HG03520 (cell line): ENCODE results near the gene MCRIP2.

Experiments
- ATAC-seq: cut with Tn5 transposase; IDR thresholded peaks from one replicate; pipeline ENCODE4 v1.9.1; 2021; ENCODE audit warnings: mild to moderate bottlenecking, moderate library complexity; ENCODE audit not compliant: unreplicated experiment

MCRIP2 gene

DNA sequence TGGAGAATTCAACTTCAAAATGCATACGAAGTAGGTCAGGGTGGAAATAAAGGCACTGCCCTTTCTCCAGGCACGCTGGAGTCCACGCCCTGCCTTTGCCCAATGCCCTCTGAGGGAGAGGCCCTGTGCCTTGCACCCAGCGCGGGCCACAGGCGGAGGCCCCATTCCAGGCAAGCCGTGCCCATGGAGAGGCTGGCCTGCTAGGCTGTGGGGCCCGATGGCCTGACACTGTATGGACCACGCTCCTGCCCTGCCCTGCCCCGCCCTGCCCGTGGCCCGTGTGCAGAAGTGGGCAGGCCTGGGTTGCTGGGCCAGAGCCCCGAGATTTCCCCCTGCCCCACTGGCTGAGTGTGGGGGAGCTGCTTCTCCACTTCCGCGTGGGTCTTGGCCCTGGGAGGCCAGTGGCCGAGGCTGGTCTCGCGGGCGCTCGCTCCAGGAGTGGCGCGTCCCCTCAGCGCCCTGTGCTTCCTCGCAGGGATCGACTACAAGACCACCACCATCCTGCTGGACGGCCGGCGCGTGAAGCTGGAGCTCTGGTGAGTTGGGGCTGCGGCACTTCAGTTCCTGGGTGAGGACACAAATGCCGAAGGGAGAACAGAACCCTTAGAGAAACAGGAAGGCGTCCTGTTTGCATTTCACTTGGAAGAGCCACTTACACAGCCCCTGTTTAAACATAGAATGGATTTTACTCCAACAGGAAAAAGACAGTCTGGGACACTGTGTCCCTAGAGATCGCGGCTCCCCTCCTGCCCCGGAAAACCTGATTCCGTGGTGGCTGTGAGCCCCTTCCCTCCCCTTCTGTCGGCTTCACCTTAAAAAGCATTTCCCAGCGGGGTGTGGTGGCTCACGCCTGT, 24.7 kb upstream of the MCRIP2 start:
- no peak for ATAC-seq

DNA sequence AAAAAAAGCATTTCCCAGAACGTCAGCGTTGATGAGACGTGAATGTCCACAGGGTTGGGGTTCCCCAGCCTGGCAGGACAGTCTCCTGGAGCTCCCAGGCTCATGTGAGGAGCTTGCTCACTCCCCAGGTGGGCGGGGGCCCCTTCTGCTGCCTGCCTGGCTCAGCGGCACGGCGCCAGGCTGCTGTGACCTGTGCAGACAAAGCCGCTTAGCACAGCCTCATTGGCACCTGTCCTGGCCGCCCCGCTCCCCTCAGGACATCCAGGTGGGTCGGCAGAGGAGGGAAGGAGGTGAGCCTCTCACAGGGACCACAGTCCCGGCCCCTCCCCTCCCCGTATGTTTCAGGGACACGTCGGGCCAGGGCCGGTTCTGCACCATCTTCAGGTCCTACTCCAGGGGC, 23.8 kb upstream of the MCRIP2 start:
- ATAC-seq, result no peak

DNA sequence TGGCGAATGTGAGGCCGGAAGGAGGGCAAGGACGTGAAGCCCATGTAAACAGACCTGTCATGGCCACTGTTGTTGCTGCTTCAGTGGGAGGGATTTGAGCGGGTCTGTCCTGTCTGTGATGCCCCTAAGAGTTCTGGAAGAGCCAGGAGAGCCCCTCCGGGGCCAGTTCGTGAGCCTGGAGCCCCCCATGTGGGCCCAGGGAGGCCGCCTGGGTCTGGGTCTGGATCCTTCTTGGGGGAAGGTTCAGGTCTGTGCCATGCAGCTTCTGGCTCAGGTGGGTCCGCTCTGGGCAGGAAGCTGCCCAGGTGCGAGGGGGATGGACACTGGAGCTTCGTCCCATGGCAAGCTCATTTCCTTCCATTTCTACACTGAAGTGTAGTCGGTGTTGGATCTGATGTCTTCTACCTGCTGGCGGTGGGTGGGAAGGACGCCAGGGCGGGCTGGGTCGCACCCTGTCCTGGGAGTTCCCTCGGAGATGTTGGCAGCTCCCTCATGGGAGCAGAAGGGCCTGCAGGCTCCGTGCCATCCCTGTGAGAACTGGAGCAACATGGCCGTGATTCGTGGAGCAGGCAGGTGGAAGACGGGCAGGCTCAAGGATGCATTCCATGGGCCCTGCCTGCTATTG, 22.0 kb upstream of the MCRIP2 start:
- no peak for ATAC-seq

DNA sequence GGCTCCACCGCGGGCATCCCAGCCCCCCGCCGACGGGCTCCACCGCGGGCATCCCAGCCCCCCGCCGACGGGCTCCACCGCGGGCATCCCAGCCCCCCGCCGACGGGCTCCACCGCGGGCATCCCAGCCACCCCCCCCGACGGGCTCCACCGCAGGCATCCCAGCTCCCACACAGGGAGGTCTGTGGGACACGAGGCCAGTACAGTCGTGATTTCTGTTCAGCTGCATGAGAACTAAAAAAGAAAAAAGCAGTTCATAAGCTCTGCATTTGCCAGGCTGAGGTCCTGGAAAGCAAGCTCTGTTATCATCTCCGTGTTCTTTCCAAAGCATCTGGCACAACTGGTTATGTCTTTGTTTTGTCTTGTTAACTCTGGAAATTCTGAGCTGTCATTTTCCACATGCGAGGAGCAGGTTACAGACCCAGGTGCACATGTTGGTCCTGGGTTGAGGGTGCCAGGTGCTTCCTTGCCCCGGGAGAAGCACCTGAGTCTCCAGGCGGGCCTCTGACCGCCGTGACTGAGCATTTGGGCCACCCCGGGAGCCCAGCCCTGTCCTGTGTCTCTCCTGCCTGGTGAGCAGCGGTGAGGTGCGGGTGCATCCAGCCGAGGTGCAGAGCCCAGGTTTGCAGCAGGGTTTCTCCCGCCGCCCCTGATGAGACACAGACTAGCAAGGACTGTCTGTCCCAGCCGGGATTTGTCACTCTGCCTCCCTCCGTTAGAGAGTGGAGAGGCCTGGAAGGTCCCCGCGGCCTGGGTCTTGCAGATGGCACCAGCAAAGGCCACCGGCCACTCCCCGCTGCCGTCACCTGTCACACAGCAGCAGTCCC, 20.7 kb upstream of the MCRIP2 start:
- no peak for ATAC-seq

DNA sequence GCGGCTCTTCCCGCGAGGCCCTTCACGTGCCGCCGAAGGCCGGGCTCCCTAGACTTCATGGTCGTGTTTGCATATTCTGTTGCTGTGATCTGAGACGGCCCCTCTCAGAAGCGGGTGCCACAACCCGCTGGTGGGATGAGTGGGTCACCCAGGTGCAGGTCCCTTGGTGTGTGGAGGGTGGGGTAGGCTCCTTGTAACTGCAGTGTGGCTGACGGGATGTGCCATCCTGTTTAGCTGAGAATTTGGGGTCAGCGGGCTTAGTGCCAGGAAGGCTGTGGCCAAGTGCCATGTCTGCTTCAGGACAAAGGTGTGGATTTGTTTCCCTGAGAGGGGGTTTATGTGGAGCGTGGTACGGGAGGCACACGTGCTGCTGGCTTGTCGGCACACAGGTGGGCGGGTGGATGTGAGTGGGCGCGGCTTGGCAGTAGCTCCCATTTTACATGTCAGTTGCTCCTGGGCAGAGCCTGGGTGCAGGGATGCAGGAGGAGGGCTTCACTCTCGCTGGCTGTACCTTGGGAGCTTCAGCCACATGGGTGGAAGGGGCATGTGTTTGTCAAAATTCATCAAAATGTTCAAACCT, 20.0 kb upstream of the MCRIP2 start:
- ATAC-seq, result no peak

DNA sequence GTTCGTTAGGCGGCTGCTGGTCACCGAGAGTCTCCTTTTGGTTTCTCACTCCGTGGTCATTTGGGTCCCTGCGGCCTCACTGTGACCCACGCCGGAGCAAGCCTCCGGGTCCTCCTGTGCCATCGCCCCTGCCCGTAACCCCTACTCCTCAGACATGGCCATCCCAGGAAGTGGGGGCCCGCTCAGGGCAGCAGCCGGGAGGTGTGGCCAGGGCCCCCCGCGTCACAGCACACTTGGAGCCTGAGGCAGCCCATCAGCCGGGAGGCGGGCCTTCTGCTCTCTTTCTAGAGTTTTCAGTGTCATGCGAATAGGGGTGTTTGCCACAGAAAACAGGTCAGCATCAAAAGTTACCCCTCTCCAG, 18.7 kb upstream of the MCRIP2 start:
- no peak for ATAC-seq

DNA sequence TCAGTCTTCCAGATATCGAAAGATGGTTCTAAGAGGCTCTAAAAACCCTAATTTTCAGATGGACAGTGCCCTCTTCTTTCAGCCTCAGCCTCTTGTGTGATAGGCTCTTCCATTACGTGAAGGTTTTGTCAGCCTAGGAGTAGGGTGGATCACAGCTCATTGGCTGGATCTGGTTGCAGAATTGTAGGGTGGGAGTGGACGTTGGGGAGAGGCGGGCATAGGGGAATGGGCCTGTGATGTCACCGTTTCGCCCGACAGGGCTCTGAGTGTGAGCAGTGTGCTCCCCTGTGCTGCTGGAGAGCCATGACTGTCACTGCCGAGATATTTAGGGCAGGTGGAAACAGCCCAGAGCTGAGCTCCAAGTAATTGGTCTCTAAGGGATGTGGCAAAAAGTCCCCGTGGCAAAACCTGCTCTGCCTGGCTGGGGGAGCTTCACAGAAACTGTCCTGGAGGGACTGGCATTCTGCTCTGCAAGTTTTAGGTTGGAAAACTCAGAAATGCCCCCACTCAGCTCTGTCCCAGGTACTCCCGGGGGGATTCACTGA, 17.0 kb upstream of the MCRIP2 start:
- no peak for ATAC-seq

DNA sequence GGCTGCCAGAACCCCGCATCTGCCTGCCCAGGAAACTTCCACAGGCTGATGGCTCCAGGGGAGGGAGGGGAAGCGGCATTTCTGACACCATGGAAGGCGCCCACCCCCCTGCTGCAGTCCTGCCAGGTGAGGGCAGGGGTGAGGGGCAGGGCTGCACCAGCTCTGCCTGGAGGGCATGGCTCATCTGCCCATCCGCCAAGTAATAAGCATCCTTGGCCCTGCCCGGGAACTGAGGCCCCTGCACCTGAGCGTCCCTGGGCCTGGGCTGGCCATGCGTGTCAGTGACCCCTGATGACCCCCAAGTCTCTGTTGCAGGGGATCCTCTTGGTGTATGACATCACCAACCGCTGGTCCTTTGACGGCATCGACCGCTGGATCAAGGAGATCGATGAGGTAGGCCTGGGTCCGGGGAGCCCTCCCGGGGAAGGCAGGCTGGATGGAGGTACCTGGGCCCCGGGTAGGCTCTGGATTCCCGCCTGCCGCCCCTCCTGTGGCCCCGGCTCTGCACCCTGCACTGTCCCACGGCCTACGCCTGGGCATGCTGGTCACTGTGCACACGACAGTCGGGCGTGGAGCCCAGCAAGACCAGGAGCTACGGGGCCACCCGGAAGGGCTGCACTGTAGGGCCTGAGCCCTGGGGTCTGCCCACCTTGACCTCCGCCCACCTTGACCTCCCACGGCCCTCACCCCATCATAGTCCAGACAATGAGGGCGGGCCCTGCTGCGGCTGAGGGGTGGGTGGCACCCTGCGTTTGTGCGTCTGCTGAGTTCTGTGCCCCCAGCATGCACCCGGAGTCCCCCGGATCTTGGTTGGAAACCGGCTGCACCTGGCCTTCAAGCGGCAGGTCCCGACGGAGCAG, 16.3 kb upstream of the MCRIP2 start:
- no peak for ATAC-seq

DNA sequence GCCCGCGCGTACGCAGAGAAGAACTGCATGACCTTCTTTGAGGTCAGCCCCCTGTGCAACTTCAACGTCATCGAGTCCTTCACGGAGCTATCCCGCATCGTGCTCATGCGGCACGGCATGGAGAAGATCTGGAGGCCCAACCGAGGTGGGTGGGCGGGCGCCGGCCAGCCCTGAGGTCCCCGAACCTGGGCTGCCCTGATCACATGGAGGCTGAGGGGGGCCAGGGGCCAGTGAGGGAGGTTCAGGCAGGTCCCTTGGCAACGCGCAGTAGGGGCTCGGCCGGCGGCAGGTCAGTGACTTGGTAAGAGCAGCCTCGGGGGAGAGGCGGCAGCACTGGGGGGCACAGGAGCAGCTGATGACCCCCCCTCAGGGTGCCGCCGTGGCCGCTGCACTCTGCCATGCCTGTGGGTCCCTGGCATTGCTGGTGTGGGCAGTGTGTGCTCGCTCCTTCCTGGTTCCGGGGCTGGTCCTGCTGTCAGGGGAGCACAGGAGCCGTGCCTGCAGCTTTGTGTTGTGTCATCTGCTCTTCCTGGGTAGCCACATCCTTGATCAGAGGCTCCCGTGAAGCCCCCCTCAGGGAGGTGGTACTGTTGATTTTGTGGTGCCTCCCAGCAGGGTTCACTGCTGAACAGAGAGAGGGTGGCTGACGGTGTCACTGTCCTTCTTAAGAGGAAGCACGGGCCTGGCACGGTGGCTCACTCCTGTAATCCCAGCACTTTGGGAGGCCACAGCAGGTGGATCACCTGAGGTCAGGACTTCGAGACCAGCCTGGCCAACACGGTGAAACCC, 15.5 kb upstream of the MCRIP2 start:
- no peak for ATAC-seq

DNA sequence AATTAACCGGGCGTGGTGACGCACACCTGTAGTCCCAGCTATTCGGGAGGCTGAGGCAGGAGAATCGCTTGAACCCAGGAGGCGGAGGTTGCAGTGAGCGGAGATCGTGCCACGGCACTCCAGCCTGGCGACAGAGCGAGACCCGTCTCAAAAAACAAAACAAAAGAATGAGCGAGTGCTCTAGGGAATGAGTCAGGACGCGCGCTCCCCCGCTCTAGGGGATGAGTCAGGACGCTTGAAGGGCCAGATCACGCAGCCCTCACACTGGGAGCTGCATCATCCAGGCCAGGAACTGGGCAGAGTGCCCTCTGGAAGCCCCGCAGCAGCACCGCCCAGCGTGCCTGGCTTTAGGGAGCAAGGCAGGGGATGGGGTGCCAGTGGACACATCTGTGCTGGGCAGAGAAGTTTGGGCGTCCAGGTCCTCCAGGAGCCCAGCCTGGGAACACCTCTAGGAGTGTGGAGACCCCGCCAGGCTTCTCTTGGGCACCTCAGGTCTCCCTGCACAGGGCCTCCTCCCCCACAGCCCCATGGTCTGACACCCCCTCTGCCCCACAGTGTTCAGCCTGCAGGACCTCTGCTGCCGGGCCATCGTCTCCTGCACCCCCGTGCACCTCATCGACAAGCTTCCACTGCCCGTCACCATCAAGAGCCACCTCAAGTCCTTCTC, 14.7 kb upstream of the MCRIP2 start:
- ATAC-seq, result no peak

DNA sequence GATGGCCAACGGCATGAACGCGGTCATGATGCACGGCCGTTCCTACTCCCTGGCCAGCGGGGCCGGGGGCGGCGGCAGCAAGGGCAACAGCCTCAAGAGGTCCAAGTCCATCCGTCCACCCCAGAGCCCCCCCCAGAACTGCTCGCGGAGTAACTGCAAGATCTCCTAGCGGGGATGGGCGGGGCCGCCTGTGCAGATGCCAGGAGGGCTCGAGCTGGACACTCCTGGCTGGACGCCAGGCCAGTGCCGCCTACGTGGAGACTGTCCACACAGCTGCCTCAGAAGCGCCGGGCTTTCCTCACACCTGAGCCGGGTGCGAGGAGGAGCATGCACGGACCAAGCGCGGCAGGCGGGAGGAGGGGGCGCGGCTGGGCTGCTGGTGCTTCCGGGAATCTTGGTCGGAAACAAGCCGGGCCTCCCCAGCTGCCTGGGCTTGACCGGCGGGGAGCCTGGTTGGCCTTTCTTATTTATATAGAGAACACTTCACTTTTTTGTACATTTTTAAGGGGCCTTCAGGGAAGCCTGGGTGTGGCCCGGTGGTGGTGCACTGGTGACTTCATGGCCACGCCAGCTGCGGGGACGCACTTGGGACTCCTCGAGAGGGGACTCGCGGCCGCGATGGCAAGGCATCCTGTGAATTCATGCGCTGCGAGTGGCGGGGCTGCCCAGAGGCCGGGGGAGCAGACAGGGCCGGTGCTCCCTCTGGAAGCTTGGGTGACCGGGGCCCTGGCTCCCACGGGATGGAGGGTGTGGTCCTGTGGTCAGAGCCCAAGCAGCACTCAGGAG, 14.0 kb upstream of the MCRIP2 start:
- ATAC-seq, result no peak

DNA sequence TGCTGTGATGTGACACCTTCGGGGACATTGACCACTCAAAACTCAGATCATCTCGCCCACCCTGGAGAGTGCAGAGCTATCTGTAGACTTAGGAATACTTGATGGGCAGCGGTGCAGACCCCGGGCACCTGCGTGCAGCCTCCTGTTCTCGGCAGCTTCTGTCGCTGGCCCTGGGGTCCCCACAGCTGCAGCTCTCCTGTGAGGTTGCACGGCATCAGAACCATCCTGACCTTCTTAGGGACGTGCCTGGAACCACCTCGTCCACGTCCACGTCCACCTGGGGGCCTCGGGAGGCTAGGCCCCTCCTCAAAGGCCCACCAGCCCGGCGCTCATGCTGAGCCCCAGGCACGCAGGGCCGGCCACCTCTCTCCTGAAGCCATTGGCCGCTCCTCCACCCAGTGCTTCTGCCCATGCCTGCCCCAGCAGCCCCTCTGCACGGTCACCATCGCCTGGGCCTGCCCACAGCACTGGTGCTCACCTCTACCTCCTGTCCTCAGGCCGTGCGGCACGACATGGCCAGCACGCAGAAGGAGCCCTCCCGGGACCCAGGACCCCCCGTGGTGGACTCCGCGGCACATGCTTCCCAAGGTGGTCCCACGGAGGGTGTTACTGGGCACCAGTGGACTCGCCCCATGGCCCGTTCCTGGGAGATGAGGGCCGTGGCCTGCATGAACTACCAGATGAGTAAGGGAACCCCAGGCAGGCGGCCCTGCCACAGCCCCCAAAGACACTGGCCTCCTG, 13.1 kb upstream of the MCRIP2 start:
- no peak for ATAC-seq

DNA sequence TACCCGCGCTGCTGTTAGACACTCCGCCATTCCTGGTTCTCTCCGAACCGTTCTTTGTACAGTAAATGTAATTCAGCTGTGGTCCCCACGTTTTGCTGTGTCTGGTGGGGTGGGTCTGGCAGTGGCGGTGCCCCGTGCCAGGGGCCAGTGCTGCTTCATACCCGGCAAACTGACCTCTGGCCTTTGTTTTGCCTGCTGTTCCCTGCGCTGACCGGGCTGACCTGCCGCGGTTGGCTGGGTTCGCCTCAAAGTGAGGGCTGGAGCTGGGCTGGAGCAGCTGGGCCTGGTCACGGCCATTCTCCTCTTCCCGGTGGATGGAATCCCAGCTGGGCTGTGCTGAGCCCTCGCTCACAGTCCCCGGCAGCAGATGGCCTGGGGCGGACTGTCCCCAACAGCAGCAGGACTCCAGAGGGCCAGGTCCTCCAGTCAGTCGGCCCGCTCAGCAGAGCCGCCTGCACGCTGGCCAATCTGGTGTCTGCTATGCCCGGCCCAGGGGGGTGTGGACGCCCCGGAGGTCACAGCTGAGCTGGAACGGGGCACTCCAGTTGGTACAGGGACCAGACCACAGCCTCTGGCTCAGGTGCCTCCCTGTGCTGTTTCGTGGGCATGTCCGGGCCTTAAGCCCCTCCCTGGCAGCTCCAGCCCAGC, 12.3 kb upstream of the MCRIP2 start:
- ATAC-seq, result no peak

DNA sequence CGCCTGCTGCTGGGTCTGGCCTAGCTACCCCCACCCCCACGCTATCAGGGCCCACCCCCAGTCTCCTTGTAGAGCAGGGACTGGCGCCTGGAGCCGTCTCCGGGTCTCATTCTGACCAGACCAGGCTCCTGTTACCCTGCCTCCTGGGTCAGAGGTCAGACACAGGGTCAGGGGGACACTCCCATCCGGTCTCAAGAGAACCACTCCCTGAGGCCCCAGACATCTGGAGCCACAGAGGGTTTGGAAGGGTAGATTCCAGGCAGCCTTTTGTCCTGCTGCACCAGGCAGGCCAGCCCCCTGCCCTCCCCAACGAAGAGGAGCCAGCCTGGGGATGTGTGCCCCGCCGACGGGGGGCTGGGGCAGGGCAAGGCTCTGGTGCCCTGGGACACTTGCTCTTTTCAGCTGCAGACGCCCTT, 11.8 kb upstream of the MCRIP2 start:
- ATAC-seq, result no peak

DNA sequence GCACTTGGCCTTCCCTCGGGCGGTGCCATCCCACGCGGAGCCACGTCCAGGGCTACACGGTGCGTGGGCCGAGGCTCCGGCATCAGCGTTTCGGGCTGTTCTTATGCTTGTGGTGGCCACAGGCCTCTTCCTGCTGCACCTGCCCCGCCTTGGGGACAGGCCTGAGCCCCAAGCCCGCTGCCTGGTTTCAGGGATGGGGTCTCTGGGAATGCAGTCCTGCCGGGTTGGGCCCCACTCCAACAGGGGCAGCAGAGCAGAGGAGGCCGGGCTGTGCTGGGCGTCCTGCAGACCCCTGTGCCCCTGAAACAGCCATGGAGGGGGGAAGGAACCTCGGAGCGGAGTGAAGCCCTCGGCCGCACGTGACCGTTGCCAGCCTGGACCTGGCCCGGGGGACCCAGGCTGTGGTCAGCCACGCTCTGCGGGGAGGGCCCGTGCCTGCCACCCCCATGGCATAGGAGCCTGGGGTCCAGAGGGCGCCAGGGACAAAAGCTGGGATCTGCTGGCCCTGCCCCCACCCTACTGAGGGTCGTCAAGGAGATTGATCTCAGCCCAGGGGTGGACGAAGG, 11.3 kb upstream of the MCRIP2 start:
- ATAC-seq, result no peak

DNA sequence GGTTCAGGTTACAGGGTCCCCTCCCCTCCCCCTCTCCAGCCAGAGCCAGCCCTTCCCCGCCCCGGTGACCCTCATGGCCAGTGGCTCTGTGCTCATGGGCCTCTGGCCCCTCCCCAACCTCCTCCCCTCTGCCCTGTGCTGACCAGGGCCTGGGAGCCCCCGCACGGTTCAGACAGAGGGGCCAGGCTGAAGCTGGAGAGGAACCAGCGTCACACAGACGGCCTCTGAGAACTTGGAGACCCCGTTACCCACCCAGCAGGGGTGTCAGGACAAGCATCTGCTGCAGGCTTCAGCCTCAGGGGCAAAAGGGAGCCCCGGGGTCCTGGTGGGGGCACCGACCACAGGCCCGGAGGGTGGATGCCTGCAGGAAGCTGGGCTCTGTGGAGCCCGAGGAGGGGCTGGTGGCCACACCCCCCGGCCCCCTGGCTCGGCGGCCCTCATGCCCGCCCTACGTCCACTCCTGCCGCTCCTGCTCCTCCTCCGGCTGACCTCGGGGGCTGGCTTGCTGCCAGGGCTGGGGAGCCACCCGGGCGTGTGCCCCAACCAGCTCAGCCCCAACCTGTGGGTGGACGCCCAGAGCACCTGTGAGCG, 10.7 kb upstream of the MCRIP2 start, which contains the start of gene WFIKKN1:
Gene WFIKKN1 (plus strand): TSS at position 171 of the 591 bp plus-strand sequence. CDS start 269 bp downstream, at position 440.
- no peak for ATAC-seq
